Measurements from ENCODE around the gene VEZF1.
A peak's percentile ranks its signal among the peaks of the same experiment; 100 is the strongest.
"Not testable (repeated sequence)": the region's sequence is repeated elsewhere in the genome, so short reads cannot be mapped to it uniquely, and the experiment has no call there.

The VEZF1 gene

DNA sequence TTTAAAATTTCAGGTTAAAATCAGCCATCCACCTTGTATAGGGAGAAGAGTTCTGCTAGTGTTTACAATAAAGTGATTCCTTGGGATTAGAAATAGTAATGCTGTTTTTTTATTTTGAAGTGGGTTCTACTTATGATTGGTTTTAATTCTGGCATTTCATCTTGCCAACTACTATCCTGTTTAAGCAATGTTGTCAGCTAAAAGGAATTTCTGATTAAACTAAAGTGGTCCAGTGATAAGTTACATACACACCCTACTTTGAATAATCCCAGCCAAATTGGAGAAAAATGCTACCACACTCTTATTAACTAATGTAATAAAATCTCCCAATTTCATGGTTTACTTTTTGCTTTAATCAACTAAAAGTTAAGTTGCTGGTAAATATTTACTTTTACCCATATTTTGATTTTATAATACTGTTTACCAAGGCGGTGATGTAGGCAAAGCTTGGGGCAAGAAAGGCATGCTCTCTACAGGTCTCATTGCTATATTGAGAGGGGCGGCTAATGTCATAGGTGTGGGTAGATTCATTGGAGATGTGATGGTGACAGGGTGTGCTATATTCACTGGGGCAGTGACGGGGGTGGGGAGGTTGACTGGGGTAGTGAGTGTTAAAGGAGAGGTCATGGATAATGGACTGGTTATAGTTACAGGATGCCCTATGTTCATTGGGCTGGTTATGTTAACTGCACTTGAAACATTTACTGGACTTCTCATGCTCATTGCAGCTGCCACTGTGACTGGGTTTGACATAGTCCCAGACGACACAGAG is 13.8 kb downstream of the VEZF1 start:
- not testable (repeated sequence) for DNase-seq

DNA sequence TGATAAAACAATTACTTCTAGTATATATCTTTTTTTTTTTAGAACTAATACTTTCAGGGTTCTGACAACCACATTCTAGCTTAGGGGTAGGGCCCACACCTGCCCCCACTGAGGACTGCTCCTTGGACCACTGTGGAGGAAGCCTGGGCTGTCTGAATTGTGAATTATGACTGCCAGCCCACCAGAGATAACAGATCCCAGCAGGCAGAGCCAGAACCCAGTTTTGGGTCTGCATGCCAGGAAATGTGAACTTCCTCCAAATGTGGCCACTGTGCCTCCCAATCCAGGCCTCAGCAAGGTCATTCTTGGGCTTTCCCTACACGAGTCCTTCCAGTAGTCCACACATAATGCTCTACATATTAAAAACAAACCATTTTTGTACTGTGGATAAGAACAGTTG is 15.9 kb downstream of the VEZF1 start:
- DNase-seq: no peak

DNA sequence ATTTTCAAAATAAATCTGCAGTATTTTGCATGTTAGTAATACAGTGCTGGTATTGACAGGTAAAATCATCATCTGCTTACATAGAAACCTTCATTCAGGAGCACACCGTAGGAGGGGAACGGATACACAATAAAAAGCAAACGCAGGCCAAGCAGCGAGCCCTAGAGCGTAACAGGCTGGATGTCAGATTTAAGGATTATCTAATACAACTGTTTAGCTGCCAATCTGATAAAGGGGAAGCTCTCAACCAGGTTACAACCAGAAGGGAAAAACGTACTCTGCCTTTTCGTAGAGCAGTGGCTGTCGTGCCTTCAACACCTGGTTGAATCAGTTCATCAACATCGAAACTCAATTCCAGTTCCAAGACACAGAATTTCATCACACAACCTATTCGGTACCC is 16.5 kb downstream of the VEZF1 start:
- no peak for DNase-seq

DNA sequence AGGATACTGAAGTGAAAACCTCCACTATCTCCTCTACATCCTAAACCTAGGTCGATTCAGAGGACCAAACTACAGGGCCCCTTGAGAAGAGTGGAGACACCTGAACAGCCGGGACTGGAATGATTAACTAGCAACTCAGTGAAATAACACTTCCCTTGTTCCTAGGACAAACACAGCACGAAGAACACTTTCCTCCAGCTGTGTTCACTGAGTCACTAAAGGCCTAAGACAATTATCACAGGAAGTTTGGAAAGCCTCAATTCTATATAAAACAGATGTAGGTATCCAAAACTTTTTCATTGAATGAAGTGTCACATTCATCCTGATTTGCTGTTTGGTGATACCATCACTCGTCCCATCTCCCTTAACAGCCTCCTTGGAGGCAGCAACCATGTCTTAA is 17.3 kb downstream of the VEZF1 start:
- DNase-seq: no peak

DNA sequence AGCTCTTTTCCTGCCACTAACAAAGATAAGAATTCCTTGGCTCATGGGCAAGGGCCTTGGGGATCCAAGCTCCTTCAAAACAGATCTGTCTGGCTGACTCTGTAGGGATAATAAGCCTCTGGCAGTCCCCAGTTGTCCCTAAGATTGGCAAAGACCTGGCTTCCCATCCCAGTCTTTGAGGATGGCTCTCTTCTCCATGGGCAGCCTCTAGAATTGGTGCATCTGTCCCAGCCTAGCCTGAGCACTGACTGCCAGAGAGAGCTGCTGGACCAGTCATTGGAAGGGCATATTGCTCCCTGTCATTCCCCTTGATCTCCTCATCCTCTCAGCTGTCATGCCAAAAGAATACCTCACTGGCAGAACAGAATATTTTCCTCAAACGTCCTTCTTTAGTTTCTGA is 19.6 kb downstream of the VEZF1 start:
- DNase-seq: no peak

DNA sequence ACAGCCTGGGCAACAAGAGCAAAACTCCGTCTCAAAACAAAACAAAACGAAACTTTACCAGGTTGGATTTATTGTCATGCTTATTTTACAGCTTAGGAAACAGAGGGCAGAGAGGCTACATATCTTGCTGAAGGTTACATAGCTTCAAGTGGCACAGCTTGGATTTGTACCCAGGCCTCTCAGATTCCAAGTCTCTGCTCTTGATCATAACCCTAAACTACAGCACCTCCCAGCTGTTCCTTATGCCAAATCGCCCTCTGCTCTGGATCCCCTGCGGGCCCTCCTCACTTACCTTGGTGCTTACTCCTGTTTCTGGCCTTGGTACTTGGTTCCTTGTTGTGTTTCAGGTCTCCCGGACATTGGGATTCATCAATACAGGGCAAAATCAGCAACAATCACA is 21.2 kb downstream of the VEZF1 start:
- no peak for DNase-seq

DNA sequence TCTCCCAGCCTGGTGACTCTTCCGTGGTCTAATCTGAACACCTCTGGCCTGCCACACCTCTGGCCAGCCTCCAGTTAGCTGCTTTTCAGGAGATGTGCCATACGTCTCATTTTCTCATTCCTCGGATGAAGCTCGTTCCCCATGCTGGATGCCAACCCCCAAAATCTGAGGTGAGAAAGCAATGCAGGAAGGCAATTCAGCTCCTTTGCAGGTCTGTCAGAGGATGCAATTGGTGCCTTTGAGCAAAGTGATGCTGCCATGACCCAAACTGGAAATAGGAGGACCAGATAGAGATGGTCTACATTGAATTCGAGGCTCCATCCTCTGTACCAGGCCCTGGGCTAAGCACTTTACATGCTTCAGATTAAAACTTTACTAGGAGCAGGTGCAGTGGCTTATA is 21.8 kb downstream of the VEZF1 start:
- DNase-seq: no peak

DNA sequence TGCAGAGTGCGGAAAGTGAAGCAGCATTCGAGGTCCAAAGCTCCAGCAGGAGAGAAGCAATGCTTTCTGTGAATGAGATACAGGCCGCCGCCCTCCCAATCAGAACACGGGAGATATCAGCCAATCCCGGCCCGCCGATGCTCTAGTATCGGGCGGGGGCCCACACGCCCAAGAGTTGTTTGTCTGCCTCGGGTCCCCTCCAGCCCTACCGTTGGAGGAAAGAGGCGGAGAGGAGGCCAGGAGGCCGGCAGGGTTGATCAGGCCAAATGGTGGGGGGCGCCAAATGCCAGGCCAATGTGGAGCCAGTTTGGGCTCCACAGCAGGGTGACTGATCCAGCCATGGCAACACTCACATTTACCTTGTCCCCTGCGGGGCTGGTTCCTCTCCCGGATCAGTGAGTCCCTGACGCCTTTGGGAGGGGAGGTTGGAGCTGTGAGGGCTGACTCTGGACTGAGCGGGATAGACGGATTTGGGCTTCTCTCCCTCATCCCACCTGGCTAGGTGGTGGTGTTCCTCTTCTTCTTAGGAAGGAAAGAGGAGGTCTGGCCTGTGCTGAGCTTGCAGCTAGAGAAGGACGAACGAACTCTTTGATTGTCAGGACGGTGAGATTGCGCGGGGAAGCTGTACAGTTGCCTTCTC is 22.4 kb downstream of the VEZF1 start:
- no peak for DNase-seq

DNA sequence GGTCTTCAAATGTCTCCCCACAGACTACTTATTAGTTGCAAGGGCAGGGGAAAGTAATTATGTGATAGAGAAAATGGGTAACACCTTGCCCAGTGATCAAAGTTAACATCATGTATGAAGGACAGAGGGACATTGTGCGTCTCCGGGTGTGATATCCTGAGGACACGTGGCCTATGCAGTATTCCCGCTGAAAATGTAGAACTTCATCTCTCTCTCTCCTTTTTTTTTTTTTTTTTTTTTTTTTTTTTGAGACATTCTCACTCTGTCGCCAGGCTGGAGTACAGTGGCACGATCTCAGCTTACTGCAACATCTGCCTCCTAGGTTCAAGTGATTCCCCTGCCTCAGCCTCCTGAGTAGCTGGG is 24.9 kb downstream of the VEZF1 start:
- DNase-seq: no peak

DNA sequence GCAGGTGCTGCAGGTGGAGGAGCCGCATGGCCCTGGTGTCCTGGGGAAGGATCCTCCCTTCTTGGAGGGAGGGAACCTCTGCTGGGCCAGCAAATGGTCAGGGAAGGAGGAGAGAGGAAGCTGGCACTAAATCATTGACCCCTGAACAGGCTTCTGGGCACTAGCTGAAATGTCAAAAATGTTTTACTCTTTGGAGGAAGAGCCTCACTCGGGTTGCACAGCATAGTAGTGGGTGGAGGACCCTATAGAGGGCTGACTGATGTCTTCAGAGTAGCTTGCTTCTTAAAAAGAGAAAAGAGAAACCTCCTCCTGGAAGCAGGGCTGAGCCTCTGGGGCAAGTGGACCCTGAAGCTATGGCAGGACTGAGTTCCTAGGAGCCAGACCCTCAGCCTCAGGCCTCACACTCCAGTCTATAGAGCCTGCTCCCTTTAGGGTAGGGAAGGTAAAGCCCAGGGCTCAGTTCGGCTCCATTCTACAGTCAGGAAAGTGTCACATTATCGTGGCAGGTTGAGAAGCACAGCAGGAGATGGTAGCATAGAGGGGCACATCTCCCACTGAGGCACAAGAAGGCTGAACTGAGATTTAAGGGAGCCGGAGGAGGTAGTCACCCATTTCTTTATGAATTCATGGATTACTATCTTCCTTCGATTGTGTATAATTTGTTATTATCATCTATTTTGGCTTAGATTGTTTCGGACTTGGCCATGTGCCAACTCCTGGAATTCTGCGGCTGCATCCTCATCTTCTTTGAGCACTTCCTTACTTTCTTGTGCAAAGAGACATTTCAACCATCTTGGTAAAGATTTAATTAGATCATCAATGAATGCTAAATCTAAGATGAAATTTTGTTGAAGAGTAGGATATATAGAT is 25.5 kb downstream of the VEZF1 start:
- no peak for DNase-seq

DNA sequence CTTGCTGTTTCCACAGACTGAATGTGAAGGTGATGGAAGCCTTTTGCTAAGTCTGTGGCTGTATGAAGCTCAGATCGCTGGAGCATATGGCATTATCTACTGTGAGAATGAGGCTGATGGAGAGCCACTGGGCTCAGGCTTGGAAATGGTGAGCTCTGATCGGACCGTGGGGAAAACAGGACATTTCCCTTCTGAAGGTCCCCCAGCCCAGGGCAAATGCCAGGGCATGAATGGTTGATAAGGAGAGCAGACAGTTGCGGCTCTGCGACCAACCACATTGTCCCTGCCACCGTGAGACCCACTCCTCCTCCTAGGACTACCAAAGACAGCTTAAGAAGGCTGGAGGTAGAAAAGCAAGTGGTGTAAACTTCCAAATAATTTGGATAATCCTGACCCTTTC is 28.1 kb downstream of the VEZF1 start:
- DNase-seq: no peak

DNA sequence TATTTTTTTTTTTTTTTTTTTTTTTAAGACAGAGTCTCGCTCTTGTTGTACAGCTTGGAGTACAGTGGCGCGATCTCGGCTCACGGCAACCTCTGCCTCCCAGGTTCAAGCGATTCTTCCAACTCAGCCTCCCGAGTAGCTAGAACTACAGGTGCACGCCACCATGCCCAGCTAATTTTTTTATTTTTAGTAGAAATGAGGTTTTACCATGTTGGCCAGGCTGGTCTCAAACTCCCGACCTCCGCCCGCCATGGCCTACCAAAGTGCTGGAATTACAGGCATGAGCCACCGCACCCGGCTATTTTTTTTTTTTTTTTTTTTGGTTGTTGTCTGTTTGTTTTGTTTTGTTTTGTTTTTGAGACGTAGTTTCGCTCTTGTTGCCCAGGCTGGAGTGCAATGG is 29.7 kb downstream of the VEZF1 start:
- not testable (repeated sequence) for DNase-seq

DNA sequence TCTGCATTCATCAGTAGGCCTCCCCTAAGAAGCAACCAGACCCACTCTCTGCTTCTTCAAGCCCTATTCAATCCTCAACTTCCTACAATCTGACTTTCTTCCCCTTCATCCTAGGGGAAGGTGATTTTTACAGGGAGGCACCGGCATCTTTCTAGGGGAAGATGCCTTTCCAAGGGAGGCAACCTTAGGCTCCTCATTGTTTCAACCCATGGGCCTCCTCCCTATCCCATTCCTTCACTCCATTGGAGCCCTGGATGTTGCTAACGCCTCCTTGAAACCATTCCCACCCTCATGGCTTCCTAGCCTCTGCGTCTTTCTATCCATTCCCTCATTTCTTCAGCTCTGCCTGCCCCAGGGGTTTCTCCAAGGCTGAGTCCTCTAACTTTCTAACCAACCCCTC is 30.2 kb downstream of the VEZF1 start:
- no peak for DNase-seq

DNA sequence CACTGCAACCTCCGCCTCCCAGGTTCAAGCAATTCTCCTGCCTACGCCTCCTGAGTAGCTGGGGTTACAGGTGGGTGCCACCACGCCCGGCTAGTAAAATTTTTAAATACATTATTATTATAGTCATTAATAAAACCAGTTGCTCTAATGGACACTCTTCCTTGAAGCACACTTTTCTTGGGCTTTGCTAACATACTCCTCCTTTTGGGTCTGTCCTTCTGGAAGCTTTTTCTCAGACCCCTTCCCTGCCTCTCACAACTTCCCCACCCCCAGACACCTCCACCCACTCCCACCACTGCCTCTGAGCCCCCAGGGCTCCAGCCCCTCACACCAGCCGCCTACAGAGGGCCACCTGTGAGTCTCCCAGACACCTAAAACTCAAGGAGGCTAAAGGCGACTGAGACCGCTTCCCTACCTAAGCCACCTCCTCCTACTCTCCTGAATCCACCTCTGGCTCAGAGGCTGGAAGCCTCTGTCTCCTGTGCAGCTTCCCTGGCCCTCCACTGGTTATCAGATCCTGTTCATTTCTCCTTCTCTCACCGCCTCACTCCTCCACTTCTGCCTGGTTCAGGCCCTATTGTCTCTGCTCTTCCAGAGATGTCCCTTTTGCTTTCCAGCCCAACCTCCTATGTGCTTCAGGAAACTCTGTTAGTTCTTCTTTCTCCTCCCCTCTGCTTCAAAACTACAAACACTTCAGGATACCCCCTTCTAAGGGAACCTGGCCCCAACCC is 30.8 kb downstream of the VEZF1 start:
- no peak for DNase-seq

DNA sequence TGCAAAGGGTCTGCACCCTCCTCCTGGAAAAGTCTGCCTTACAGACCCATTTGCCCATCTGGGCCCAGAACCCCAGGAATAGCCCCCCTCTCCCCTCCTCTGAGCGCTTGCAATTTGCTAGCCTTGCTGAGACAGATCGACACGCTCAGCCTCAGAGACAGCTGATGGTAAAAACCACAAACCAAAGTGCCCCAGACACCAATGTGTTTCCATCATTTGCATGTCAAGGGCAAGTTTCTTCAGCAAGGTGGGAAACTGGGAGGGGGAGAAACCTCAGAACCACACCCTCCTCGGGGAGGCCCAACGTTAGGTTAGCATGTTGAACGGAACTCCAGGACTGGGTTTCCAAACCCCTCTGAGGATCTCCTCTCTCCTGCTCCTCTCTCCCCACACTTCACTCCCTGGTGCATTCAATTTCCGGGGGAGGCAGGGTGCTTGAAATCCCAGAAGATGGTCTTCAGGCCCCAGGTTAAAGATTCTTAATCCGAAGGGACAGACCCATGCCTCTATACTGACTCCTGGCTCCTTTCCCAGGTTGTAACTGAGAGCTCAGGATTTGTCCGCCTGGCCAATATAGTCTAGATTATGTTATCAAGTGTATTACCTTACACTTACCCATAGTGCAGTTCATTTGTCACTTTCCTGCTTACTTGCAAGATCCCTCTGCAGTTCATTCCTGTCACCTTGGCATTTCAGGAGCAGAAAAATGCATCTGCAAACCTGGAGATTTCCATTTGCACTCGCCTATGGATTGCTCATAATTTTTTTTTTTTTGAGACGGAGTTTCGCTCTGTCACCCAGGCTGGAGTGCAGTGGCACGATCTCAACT is 31.5 kb downstream of the VEZF1 start:
- DNase-seq: peak in 1 of 2 experiments; percentile 25

DNA sequence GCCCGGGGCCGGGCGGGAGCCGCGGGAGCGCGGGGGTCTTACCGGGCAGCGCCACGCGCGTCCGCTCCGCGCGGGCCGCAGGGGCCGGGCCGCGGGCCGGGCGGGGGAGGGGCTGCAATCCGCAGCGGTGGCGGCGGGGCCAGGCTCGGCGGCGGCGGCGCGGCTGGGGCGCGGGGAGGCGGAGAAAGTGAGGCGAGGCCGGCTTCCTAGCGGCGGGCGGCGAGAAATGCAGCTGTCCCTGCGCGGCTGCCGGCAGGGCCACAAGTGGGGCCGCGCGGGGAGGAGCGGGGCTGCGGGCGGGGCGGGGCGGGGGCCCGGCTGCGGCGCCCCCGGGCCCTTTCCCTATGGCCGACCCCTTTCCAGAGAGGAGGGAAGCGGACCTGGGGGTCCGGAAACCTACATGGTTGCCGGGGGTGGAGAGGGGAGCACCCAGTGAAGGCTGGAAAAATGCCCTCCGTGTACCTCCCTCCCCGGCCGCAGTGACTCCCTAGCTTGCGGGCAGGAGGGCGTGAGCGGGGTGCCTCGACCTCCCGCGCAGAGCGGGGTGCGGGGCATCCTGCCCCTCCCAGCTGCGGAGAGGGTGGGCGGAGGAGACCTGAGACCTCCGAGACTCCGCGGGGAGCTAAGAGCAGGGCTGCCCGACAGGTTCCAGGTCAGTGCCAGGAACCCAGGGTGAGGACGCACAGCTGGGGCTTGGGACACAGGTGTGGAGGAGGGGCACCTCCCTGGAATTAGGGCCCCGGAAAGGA is 32.7 kb downstream of the VEZF1 start, which contains the start of gene CUEDC1:
Gene CUEDC1 (minus strand): TSS at position 230 of the 749 bp plus-strand sequence. CDS start 69,848 bp downstream, outside the sequence.
- peak; percentile 63 to 69 for DNase-seq

DNA sequence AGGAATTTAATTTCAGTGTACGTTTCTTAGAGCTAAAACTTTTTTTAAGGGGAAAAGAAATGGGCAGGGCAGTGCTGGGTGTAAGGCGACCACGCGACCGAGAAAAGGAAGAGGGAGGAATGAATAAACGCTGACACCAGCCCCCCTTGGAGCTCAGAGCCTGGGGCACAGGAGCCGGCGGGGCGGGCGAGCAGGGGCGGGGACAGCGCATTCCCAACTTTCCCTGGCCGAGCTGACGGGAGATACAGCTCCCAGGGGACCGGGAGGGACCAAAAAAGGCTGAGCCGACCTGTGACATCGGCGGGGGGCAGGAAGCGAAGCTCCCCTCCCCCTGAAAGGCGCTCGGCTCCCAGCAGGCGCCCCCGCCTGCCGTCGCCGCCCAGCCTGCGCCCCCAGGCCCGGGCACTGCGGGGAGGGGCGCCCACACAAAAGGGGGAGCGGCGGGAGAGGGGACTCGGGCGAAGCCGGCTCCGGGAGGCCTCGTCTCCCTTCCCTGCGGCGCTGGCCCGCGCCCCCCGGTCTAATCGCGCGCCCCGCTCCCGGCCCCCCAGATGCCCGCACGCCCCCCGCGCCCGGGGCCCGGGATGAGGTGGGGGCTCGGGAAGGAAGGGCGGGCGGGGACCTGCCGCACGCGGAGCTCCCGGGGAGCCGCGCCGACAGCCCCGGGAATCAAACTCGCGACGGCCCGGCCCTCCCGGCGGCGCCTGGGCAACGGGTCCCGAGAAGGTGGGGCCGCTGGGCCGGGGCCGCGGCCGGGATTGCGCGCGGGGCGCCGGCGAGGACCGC is 33.5 kb downstream of the VEZF1 start:
- DNase-seq: no peak

DNA sequence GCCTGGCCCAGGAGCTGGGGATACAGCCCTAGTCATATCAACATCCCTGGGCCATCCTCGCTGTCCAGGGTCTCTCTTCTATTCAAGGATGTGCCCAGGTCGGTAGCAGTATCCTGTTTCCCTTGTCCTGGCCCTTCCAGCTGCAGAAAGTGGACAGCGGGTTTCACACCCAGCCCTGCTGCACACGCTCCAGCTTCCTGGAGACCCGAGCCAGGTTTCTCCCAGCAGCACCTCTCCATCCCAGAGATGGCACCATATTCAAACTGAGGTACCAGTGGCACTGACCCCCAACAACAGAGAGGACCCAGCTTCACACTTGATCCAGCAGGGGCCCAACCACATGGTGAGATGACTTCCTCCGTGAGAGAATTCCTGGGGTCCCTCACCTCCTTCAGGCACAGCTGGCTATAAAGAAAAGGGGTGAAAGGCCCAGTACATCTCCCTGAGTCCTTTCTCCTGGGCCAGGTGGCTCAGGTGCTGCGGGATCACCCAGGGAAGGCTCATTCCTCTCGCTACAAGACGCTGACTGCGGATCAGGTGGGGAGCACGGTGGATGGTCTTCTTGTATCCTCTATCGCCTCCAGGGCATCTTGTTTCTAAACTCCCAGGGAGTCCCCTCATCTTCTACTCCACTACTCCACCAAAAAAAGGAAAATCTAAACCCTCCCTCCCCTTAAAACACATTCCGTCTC is 34.2 kb downstream of the VEZF1 start:
- no peak for DNase-seq

DNA sequence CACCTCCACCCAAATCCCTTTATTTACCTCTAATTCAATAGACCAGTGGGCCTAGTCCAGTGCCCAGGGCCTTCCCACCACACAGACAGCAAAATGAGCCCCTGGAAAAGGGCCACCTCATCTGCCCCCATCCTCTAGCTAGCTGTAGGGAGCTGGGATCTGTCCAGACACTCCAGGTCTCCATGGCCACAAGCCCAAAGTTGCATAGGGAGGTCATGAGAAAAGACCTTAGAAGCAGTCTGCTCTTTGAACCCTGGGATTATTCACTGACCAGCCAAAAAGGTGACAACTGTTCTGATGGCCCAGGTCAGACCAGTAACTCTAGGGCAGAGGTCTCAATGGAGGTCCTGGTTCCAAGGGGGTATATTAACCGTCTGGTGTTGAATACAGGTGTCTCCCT is 34.8 kb downstream of the VEZF1 start:
- DNase-seq: no peak

DNA sequence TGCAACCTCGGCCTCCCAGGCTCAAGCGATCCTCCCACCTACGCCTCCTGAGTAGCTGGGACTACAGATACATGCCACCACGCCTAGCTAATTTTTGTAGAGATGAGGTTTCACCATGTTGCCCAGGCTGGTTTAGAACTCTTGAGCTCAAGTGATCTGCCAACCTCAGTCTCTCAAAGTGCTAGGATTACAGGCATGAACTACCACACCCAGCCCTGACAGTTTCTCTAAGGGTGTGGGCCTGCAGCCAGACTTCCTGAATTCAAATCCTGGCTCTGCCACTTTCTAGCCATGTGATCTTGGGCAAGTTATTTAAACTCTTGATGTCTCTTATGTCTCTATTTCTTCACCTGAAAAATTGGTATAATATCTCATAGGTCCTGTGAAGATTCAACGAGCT is 38.4 kb downstream of the VEZF1 start:
- DNase-seq: no peak
